Left hindlimb (tissue), 1 donor: Measurements from ENCODE around the gene SPINDOC.
"Not testable (repeated sequence)": the region's sequence is repeated elsewhere in the genome, so short reads cannot be mapped to it uniquely, and the experiment has no call there.

Source experiments
- DNase-seq: peaks from one replicate; pipeline ENCODE4 v3.0.0-alpha.2; 2018

SPINDOC gene

DNA sequence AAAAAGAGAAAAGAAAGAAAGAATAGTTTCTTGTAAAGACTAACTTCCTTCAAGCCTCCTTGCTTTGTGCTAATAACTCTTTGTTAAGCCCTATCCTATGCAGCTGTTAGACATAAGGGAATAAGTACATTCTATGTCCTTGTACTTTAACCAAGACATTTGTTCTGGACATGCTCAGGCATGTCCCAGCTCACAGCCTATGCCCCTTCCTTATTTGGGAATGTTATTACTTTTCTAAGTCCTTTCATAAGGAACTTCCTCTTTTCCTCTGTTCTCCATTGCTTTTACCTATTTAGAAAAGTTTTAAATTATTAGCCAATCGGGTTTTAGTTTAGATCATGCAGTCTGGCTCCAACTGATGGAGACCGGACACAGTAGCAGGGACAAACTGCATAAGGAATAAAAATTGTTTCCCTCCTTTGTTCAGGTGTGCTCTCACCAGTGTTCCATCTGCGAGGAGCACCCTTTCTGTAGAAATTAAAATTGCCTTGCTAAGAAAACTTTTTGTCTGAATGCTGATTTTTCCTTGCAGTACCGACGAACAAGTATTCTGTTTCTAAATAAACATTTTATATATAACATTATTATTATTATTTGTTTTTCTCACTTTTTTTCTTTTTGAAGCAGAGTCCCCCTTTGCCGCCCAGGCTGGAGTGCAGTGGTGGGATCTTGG, 21.6 kb upstream of the SPINDOC start:
- DNase-seq, result no peak

DNA sequence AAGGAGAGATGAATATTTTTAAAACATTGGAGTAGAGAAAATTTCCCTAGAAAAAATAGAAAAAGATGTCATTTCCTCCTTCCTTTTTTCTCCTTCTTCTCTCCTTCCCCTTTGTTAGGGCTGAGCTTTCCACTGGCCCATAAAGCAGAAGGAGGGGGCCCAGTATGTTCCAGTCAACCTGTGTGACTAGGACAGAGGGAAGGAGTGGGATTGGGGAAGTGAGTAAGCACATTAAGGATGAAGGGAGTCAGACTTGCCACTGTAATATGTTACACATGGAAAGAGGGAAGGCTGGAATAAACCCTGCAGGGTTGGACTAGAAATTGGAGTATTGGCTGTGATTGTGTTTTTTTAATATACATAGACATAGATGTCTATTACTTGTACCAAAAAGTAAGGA, 20.1 kb upstream of the SPINDOC start:
- no peak for DNase-seq

GRCh38 chr11:63795066-63795465, 18.2 kb upstream of the SPINDOC start:
- DNase-seq, result no peak

- DNase-seq, result no peak
Observed at GRCh38 chr11:63800921-63801320, 12.3 kb upstream of the SPINDOC start.

GRCh38 chr11:63802637-63803414, 10.4 kb upstream of the SPINDOC start:
- DNase-seq, result no peak

DNA sequence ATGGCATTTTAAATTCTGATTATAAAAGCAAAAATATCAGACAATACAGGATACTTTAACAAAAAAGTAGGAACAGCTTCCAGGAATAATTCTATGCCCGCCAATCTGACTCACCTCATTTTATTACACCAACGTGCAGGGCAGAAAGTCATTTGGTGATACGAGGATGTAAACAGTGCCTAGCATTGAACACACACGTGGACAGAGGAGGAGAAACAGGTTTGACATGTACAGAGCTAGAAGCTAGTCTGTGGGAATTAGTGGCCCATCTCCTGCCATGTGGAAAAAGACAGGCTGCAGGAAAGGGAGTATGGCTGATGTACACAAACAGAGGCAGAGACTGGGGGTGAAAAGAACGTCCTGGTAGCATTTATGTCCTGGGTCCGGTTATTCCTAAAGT, 9.0 kb upstream of the SPINDOC start:
- DNase-seq, result no peak

GRCh38 chr11:63805844-63806415, 7.3 kb upstream of the SPINDOC start:
- DNase-seq, result no peak

DNA sequence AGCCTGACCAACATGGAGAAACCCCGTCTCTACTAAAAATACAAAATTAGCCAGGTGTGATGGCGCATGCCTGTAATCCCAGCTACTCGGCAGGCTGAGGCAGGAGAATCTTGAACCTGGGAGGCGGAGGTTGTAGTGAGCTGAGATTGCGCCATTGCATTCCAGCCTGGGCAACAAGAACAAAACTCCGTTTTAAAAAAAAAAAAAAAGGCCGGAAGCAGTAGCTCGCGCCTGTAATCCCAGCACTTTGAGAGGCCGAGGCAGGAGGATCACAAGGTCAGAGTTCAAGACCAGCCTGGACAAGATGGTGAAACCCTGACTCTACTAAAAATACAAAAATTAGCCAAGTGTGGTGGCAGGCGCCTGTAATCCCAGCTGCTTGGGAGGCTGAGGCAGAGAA, 2.9 kb upstream of the SPINDOC start:
- not testable (repeated sequence) for DNase-seq

GRCh38 chr11:63811522-63811921, 1.7 kb upstream of the SPINDOC start:
- no peak for DNase-seq

DNA sequence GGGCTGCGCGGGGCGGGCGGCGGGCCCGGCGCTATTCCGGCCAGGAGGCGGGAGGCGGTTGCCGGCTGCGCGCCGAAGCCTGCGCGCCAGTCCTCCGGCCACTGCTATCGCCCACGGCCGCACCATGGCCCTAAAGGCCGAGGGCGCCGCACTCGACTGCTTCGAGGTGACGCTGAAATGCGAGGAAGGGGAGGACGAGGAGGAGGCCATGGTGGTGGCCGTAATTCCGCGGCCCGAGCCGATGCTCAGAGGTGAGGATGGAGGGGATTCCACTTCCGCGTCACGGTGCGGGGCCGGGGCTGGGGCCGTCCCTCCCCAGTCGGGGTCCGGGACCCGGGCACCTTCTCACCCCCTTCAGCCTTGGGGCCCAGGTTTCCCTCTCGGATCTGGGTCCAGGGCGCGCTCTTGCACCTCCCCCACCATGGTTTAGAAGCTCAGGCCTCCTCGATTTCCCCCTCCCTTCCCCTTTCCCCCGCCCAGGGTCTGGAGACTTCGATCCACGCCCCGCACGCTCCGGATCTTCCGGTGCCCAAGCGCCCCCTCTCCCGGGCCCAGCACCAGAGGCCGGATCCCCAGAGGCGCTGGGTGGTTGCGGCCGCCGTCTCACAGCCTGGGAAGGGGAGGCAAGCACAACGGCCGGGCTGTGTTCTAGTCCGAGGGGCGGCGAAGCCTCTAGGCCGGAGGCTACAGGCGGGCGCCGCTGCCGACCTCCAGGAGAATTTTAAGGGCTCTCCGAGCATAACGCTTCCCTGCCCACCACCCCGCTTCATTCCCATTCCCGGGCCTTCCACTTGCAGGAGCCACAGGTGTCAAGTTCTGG, 517 bp downstream of the SPINDOC start:
- DNase-seq, result peak; percentile 70

- no peak for DNase-seq
Observed at GRCh38 chr11:63814383-63814736, 1.1 kb downstream of the SPINDOC start.

DNA sequence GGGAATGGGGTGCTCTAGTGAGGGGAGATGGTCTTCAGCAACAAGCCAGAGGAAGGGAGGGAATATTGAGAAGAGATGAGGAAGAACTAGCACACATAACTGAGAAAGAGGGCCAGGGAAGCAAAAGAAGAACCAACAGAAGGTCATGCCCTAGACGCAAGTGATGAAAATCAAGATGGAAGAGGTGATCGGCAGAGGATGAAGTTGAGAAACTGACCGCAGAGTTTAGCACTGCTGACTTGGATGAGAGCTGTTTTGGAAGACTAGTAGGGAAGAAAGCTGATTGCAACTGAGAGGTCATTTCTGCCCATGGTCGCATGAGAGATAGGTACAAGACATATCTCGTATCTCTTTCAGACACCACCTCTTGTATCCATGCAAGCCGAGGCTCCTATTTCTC, 2.9 kb downstream of the SPINDOC start:
- DNase-seq, result no peak

GRCh38 chr11:63816732-63817131, 3.5 kb downstream of the SPINDOC start:
- DNase-seq, result no peak

GRCh38 chr11:63817758-63818498, 4.7 kb downstream of the SPINDOC start:
- no peak for DNase-seq

- DNase-seq, result no peak
Observed at GRCh38 chr11:63818609-63819008, 5.4 kb downstream of the SPINDOC start.

DNA sequence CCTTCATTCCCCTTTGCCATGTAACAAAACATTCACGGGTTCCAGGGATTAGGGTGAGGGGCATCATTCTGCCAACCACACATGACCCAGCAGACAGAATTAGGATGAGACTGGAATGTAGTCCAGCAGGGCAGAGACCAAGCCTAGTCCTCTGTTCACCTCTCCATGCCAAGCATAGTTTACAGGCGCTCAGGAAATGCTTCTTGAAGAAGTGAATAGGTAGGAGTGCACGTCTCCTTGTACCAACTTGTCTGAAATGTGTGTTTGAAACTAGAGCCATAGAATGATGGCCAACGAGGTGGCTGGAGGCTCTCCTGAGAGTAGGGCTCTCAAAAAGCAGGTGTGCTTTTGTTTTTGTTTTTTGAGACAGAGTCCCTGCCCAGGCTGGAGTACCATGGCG, 8.2 kb downstream of the SPINDOC start:
- DNase-seq, result no peak

DNA sequence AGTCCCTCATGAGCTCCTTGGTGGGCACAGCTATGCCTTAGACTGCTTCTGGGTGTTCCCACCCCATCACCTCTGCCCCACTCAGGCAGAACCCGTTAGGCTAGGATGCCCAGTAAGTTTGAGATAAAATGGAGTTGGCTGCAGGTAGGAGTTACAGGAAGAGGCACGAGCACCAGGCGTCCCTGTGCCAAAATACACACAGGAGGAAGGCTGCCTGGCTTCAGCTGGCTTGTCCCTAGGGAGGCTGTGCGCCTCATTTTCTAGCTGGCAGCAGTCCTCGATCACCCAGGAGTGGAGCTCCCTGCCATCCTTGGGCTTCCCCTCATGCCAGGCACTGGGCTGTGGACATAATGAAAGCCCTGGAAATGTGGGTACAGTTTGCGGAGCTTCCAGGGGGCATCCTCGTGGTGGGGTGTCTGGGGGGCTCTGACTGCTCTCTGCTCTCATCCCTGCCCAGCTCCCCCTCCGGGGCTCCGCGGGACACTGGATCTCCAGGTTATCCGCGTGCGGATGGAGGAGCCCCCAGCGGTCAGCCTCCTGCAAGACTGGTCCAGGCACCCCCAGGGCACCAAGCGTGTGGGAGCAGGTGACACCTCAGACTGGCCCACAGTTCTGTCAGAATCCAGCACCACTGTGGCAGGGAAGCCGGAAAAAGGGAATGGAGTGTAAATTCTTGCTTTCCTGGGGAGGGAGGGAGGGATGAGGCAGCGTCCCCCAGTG, 13.4 kb downstream of the SPINDOC start:
- no peak for DNase-seq

DNA sequence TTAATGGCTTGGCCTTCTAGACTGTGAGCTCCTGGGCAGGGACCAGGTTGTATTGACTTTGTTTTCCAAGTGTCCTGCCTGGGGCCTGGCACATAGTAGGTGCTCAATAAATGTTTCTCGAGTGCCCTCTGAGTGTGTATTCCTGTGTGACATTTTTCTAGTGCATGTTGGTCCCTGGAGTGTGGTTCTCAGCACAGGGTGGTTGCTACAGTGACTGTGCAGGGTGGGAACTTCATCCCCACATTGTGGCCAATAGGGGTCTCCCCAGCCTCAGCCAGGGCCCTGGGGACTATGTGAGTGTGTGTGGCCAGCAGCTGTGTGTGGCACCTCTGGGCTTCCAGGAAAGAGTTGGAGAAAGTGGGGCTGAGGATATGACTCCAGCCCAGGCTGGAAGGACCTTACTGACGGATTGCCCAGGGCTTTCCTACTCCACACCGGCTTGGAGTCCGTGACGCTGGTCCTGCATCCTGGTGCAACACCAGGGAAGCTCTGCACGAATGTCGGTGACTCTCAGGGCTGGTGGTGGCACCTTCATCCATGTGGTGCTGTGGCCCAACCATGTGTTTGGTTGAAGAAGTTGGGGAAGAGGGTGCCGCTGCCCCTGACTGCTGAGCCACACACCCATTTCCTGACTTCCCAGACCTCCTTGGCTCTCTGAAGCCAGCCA, 16.7 kb downstream of the SPINDOC start:
- DNase-seq, result no peak

DNA sequence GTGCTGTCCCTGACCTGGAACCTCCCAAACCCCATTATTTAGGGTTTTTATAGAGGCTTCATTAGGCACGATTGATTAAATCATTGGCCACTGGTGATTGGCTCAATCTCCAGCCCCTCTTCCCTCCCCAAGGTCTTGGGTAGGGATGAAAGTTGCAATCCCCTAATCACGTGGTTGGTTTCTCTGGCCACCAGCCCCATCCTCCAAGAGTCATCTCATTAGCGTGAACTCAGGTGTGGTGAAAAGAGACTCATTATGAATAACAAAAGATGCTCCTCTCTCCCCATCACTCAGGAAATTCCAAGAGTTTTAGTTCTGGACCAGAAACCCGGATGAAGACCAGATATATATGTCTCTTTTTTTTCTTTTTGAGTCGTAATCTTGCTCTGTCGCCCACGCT, 18.1 kb downstream of the SPINDOC start:
- DNase-seq, result no peak

DNA sequence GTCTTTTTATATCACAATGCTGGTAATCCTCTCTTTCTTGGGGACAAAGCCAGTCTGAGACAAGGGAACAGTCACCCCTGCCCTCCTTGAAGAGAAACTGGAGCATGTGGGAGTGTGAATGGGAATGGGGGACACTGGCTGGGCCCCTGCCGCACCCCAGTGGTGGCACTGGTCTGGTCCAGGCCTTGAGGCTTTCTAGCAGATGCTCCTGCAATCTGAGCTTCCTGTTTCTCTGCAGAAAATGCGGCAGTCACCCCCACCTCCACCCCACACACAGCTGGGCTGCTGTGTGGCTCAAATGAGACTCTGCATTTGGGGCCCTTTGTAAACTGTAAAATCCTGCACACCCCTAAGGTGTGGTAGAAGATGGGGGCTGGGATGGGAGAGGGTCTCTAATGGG, 19.1 kb downstream of the SPINDOC start:
- no peak for DNase-seq

DNA sequence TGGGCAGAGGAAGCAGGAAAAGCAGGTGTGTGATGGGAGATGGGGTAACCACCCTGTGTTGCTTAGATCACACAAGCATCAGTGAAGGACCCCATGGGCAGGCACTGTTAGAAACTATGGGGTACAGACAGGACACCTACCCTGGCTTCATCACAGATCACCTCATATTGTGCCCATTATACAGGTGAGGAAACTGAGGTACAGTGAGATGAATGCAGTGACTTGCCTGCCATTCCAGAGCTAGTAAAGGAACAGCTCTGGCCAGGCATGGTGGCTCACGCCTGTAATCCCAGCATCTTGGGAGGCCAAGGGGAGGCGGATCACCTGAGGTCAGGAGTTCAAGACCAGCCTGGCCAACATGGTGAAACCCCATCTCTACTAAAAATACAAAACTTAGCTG, 19.8 kb downstream of the SPINDOC start:
- no peak for DNase-seq
